Measurements from ENCODE around the gene TSPAN3. TPM values are rescaled to one million over a fixed set of nuclear protein-coding genes. Genes with fewer than 3 reads are reported as not detected.

TSPAN3 gene
- total RNA-seq, 4 donors from 2014 or later = 163 to 205 (median 171) TPM

DNA sequence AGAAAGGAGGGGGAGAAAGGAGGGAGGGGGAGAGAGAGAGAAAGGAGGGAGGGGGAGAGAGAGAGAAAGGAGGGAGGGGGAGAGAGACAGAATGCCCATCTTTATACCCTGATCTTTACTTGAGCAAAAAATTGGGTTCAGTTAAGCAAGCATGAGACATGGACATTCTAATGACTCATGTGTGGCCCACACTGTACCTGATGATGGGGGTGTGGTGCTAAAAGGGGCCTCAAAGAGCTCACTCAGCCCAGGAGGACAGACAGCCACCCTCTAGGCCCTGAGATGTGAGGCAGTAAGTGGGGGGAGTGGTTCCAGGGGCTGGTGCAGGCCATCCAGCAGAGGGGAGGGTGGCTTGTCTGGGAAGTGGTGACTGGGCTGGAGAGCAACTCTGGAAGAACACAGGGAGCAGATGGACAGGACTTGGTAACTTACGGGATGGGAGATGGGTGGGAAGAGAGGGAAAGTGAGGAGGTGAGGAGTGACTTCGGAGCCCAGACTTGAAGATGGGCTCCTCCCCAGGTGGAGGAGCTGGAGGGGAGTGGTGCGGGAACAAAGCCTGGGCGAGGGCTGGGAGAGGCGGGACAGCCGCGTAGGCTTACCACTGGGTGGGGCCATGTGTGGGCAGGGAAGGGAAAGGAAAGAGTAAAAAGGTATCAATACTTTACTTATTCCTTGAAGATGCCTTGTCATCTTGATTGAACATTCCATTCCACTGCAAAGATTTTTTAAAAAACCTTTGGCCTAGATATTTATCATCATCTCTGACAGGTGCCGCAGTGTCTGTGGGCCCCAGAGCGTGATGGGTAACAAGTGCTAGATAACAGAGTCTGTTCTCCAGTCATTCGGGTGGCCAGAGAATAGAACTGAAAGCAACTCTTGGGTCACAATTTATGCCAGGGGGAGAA lies 32.3 kb downstream of the TSPAN3 start:
- Histone ChIP-seq H3K4me1 (no peaks in the 10 kb centered on the region), H3K36me3 (peaks cover 3 to 48% of the 10 kb centered on the region in 2 donors), H3K9me3 (no peaks in the 10 kb centered on the region), H3K4me3 (no peak overlapping the region), H3K27ac (no peak overlapping the region), H3K27me3 (no peaks in the 10 kb centered on the region)
- 90% methylated on average over 2 of the region's 10 CpGs; no CpG with 5 or more reads in 1 of the 2 donors for WGBS, 2 donors (ENCODE audit: low coverage in 1 of 2)
- no peak for ATAC-seq
- TF ChIP-seq POLR2AphosphoS5 (IDR thresholded peaks at IDR 0.05) (no peak), POLR2A (IDR thresholded peaks at IDR 0.05) (no peak), EP300 (IDR thresholded peaks at IDR 0.05) (no peak)
- TF ChIP-seq, protein P1, sequence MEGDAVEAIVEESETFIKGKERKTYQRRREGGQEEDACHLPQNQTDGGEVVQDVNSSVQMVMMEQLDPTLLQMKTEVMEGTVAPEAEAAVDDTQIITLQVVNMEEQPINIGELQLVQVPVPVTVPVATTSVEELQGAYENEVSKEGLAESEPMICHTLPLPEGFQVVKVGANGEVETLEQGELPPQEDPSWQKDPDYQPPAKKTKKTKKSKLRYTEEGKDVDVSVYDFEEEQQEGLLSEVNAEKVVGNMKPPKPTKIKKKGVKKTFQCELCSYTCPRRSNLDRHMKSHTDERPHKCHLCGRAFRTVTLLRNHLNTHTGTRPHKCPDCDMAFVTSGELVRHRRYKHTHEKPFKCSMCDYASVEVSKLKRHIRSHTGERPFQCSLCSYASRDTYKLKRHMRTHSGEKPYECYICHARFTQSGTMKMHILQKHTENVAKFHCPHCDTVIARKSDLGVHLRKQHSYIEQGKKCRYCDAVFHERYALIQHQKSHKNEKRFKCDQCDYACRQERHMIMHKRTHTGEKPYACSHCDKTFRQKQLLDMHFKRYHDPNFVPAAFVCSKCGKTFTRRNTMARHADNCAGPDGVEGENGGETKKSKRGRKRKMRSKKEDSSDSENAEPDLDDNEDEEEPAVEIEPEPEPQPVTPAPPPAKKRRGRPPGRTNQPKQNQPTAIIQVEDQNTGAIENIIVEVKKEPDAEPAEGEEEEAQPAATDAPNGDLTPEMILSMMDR (IDR thresholded peaks at IDR 0.05) = no peak

DNA sequence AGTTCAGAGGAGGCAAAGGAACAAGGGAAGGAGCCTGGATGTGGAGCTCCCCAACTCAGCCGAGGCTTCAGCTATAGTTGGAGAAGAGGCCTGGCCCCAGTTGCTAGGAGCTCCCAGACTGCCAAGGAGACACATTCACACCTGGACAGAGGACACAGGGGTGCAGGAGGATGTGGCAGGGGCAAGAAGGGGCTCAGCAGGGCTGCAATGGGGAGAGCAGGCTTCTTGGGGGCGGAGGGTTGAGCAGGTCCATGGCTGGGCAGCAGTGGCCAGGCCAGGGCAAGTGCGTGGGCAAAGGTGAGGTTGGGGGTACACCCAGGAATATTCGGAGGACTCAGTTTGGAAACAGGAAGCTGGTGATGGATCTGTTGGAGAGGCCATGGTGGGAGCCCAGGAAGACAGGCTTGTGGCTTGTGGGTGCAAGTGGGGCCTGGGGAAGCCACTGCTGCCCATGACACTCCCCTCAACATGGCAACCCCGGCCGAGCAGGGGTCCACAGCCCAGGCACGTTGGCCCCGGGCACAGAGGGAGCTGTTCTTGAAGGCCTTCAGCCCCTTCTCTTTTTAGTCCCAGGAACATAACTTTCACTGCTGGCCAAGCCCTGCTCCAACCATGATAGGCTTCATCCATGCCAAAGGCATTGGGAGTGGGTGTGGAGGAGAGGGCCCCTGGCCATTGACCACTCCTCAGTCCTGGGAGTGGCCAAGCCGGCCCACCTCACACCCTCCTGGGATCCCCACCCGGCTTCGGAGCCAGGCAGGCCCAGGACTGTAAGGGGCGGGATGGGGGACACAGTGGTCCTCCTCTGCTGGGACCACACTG lies 33.3 kb downstream of the TSPAN3 start:
- Histone ChIP-seq H3K4me3 (no peak overlapping the region), H3K36me3 (peaks cover under 1 to 38% of the 10 kb centered on the region in 2 donors), H3K27ac (no peak overlapping the region), H3K27me3 (no peaks in the 10 kb centered on the region), H3K9me3 (no peaks in the 10 kb centered on the region), H3K4me1 (no peaks in the 10 kb centered on the region)
- no peak for ATAC-seq
- WGBS, 2 donors (ENCODE audit: low coverage in 1 of 2) = 92 to 94% methylated on average over 3 to 4 of the region's 12 CpGs
- TF ChIP-seq POLR2AphosphoS5 (IDR thresholded peaks at IDR 0.05) = no peak
- TF ChIP-seq, protein P1 (IDR thresholded peaks at IDR 0.05) = no peak
- no peak for TF ChIP-seq EP300 (IDR thresholded peaks at IDR 0.05)
- TF ChIP-seq POLR2A (IDR thresholded peaks at IDR 0.05) = no peak

DNA sequence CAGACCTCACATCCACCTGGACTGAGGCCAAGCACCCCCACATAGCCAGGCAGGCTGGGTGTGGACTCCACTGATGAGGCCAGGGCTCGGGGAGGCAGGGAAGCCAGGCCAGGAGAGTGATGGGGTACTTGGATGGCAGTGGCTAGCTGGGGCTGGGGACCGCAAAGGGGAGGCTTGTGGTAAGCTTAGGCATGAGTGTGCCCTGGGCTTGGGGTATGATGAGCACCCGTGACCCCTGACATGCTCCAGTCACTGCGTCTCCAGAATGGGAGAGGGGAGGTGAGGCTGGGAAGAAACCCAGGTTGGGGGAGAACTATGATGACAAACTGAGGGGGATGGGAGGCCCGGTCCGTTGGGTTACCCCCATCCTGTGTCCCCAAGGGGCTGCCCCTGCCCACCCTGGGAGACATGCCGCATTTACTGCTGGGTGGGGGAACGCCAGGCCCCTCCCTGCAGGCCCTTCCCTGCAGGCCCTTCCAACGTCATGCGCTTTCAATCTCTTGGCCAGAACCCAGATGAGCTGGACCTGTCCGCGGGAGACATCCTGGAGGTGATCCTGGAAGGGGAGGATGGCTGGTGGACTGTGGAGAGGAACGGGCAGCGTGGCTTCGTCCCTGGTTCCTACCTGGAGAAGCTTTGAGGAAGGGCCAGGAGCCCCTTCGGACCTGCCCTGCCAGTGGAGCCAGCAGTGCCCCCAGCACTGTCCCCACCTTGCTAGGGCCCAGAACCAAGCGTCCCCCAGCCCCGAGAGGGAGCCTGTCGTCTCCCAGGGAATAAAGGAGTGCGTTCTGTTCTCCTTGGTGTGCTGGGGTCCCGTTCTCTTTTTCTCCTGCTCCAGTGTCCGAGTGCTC lies 34.1 kb downstream of the TSPAN3 start:
- WGBS, 2 donors (ENCODE audit: low coverage in 1 of 2) = 91 to 93% methylated on average over 3 to 4 of the region's 22 CpGs
- ATAC-seq = no peak
- H3K4me3 ChIP-seq = no peak overlapping the region
- H3K27ac ChIP-seq = no peak overlapping the region
- TF ChIP-seq POLR2AphosphoS5 (IDR thresholded peaks at IDR 0.05) (no peak), EP300 (IDR thresholded peaks at IDR 0.05) (no peak), POLR2A (IDR thresholded peaks at IDR 0.05) (no peak)
- TF ChIP-seq, protein P1 (IDR thresholded peaks at IDR 0.05) = no peak
- H3K9me3 ChIP-seq = no peaks in the 10 kb centered on the region
- no peaks in the 10 kb centered on the region for H3K27me3 ChIP-seq
- peaks cover 0 to 31% of the 10 kb centered on the region in 2 donors for H3K36me3 ChIP-seq
- no peaks in the 10 kb centered on the region for H3K4me1 ChIP-seq

DNA sequence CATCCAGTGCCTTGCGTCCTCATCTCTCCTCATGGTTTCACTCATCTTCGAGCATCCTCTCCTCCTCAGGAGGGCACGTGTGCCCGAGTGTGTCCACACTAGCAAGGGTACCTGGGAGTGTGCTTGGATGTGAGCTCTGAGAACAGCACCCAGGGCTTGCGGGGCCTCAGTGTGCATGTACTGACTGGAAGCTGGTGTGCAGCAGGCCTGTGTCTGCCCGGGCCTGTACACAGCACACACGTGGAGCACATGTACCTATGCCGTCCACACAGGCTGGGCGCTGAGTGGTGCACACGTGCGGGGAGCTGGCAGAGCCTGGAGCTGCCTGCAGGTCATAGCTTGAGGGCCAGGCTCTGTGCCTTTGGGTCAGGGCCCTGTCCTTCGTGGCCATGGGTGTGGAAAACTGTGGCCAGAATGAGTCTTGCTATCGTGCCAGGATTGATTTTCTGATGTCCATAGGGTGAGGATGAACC lies 34.9 kb downstream of the TSPAN3 start:
- Histone ChIP-seq H3K27ac (no peak overlapping the region), H3K36me3 (peaks cover 0 to 26% of the 10 kb centered on the region in 2 donors), H3K4me1 (no peaks in the 10 kb centered on the region), H3K4me3 (no peak overlapping the region), H3K27me3 (no peaks in the 10 kb centered on the region), H3K9me3 (no peaks in the 10 kb centered on the region)
- no peak for ATAC-seq
- no peak for TF ChIP-seq EP300 (IDR thresholded peaks at IDR 0.05)
- TF ChIP-seq, protein P1 (IDR thresholded peaks at IDR 0.05) = no peak
- no peak for TF ChIP-seq POLR2AphosphoS5 (IDR thresholded peaks at IDR 0.05)
- TF ChIP-seq POLR2A (IDR thresholded peaks at IDR 0.05) = no peak
- WGBS, 2 donors (ENCODE audit: low coverage in 1 of 2) = 83 to 89% methylated on average over 4 of the region's 13 CpGs

All from gastroesophageal sphincter (tissue), 4 donors.